ENCODE data around the gene ZNF174.
A peak's percentile ranks its signal among the peaks of the same experiment; 100 is the strongest.

The ZNF174 gene

DNA sequence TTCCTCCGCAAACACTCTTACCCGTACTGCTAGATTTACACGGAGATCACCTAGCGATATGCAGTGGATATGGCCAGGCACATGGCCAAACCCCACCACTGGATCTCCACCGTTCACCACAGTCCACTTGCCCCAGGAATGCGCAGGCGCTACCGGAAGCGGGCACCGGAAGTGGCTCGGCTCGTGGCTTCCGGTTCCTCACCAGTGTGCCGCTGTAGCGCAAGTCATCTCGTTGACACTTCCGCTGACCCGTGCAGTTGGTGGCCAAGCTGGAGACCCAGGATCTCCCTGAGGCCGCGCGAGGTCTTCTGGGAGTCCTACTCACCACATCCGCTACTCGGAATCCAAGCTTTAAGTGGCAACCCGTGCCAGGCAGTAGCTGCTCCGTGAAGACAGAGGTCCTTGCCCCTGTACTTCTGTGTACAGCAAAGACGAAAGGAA is 30.8 kb downstream of the ZNF174 start:
- DNase-seq = peak in 40 of 42 donors; percentile 29 to 75 (median 52)
- intact Hi-C loops (cut with DNase I) = no loop called here

DNA sequence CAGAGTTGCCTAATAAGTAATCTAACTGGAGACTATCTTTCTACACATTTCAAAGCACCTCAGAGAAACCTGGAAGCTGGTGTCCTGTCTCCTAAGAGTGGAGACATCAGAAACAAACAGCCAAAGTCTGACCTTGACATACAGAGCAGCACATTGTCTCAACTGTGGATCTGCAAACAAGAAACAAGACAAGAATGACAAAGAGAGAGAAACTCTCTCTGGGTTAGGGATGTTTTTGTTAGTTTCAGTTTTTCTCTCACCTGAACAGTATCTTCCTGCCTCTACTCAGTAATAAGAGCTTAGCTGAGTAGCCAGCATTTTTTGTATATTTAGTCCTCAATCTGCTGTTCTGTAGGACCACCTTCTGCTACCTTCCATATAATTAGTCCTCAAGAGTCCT is 33.4 kb downstream of the ZNF174 start:
- no peak for DNase-seq
- intact Hi-C loops (cut with DNase I) = no loop called here

DNA sequence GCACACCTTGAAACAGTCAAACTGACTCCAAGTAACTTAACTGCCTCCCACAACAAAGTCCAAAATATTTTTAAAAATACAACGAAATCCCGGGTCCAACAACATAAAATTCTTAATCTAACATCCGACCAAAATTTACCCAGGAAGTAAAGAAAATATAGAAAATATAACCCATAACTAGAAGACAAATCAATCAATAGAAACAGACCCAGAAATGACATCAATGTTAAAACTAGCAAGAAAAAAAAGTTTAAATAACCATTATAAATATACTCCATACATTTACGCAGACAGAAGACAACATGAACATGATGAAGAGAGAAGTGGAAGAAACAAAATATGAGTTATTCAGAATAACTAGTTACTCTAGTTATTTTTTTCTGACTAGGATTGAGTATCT is 38.6 kb downstream of the ZNF174 start:
- intact Hi-C loops (cut with DNase I) = no loop called here
- DNase-seq = no peak

DNA sequence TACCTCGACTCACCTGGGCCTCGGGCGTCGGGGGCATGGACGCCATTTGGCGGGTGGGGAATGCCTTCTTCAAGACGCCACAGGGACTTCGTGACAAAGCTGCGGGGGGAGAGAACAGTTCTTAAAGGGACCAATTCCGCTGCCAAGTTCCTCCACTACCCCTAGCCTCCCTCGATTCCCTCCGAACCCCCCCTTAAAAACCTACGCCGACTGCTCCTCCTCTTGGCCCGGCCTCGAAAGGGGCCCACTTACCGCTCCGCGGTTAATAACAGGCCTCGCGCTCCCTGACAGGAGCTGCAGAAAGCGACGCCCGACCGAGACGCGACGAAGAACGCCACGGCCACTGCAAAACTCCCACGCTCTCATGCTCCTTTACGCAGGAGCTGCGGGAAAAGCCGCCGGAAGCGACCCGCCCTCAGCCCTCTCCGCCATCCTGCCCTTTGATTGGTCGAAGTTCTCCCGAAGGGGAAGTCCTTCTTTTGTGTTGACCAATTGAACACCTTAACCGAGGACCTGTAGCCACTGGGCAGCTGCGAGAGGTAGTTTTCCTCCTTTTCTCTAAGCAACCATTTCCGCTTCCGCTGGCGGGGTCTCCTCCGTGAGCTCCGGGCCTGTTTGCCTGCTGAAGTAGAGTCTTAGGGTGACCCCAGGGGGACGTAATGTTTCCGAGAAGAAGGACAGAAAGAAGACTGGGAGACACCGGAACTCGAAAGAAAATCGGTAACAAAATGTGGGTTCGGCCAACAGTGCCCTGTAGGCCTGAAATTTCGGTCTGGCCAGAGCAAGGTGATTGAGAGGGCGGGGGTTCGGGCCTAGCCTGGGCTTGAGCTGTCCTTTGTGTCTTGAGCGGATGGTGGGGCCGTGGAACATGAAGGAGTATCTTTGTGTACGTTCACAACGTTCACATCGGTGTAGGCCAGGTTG is 42.4 kb downstream of the ZNF174 start, which contains the start of the genes NAA60 and ZNF597:
TSS of gene NAA60 (plus strand) at position 573 of the 924 bp plus-strand sequence. CDS start 32,548 bp downstream, outside the sequence.
TSS of gene ZNF597 (minus strand) at position 397 of the 924 bp plus-strand sequence. CDS start at position 46, 351 bp downstream.
- peak; percentile 74 to 94 (median 87) for DNase-seq
- intact Hi-C loops (cut with DNase I) = no loop called here

DNA sequence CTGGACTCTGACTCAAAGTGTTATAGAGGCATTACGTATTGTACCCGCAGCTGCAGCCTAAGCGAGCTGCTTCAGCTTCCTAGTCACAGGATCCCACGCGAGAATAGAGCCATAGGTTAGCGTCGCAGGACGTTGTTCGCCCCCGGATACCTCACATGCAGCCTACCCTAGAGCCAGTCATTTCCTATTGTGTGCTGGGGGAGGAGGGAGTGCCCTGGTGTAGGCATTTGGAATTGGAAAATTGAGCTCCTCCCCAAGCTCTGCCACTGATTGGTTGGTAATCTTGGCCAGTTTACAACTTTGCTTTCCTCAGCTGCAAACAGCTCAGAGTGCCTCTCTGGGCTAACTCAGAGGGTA is 43.0 kb downstream of the ZNF174 start:
- intact Hi-C loops (cut with DNase I) = no loop called here
- DNase-seq = peak in 22 of 42 donors; percentile 19 to 69 (median 41)

DNA sequence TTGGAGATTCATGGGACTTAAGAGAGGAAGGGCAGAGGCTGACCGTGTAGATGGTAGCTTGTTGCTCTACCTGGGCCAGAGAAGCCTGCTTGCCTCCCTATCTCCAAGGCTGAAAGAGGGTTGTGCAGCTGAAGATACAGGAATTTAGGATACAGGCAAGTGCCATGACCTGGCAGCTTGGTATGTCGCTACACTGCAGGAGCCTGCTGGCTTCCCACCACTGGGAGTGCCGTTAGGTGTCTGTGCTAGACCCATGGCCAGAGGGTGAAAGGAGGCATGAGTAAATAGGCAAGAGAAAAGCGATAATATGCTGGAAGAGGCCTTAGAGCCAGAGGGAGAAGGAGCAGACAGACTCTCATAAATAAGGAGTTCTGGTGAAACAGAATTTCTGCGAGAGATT is 53.1 kb downstream of the ZNF174 start:
- DNase-seq = no peak
- intact Hi-C loops (cut with DNase I) = loop anchor here (10.0 kb wide), 2 partner anchors 149 to 189 kb away; partner anchors contain the start of genes TIGD7 and ZNF75A

DNA sequence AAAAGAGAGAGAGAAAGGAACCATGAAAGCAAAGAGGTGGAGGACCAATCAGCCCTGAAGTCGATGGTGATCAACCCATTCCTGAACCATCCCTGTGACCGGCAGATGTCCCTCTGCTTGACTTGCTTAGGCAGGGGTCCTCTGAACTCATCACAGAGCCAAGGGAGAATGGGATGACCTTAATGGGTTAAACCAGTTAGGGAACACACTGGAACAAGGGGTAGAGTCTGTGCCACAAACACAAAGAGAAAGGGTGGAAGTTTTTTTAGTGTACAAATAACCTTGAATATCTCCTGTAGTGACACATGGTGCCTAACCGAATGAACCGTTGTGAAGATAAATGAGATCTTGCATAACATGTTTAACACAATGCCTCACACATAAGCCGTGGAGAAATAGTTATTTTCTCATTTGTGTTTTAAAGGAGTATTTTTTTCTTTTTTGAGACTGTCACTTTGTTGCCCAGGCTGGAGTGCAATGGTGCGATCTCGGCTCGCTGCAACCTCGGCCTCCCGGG is 53.7 kb downstream of the ZNF174 start:
- DNase-seq = no peak
- intact Hi-C loops (cut with DNase I) = loop anchor here (5.0 to 10.0 kb wide), 3 partner anchors 48 to 190 kb away; partner anchors contain the start of genes CLUAP1, TIGD7 and ZNF75A

DNA sequence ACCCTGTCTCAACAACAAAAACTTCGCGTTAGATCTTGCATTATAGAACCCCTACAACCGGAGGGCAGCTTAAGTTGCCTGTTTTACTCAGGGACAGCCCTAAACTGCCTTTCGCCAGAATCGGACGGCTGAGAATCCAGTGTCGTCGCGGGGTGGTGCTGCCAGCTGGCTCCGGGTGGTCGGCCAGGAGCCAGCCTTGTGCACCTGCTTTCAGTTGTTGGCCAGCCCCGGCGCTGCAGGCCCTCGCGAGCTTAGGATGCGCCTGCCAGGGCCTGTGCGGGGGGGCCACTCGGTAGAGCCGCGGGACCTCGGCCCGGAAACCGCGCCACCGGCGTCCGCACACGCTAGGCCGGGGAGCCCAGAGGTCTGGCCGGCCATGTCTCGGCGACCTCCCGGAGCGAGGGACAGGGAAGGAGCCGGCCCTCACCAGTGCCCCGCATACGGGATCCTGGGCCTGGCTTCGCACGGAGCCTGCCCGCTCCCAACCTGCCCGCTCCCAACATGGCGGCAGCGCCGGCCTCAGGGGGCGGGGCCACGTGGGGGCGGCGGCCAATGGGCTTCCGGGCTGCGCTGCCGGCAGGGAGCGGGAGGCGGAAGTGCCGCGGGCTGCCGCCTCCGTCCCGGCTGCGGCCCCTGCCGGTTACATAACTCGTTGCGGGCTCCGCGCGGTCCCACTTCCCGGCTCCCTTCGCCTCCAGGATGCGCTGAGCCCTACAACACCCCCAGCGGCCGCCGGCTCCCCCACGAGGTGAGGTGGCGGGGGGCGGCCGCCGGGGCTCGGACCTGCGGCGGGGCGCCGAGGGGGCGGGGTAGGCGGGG is 56.6 kb downstream of the ZNF174 start:
- intact Hi-C loops (cut with DNase I) = loop anchor here (2.0 to 10.0 kb wide), 4 partner anchors 45 to 193 kb away; partner anchors contain the start of genes CLUAP1, TIGD7, ZNF174 and ZNF75A
- peak; percentile 77 to 95 (median 90) for DNase-seq

DNA sequence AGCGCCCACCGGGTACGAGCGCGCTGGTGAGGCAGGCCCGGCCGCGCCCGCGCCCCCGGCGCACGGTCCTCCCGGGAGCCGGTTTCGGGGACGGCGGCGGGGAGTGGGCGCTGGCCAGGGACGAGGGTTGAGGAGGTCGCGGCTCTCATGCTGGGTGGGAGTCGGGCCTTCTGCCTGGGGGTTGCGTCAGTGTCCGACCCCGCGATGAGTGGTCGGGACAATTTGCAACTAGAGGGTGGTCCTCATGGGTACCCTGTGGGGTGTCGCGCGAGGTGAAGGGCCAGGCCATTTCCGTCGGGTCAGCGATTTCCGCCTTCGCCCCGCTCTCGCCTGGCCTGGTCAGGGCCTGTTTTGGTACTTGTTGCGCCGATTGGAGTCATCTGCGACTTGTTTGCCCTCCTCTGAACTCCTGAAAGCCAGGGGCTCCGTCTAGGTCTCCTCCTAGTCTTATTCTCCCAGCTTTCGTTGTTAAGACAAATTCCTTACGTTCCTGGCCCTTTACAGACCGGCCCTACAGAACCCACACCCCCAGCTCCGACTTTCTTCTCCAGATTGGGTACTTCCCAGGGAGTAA is 57.4 kb downstream of the ZNF174 start:
- peak in 19 of 42 donors; percentile 11 to 56 (median 35) for DNase-seq
- intact Hi-C loops (cut with DNase I) = loop anchor here (5.0 to 10.0 kb wide), 3 partner anchors 44 to 194 kb away; partner anchors contain the start of genes CLUAP1, TIGD7 and ZNF75A

DNA sequence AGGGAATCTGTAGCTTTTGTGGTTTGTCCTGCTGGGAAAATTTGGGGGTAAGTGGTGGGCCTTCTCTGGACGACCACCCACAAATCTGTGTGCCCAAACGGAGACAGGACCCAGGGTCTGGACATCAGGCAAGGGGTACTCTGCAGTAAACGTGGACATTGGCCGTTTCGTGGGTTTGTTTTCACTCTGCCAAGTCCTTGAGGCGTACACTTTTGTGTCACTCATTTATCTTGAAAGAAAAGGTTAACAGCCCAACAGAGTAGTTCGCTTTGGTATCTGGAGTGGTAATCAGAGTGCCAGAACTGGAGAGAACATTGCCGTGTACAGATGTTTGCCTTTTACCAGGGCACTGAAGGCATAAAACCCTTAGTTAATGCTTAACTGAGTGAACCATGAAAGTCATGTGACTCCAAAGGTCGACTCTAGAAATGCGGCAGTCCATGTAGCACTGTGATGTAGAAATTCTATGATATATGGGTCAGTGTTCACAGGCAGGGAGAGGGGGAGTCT is 57.9 kb downstream of the ZNF174 start:
- intact Hi-C loops (cut with DNase I) = loop anchor here (5.0 to 10.0 kb wide), 3 partner anchors 43 to 194 kb away; partner anchors contain the start of genes CLUAP1, TIGD7 and ZNF75A
- peak in 1 of 42 donors; percentile 14 for DNase-seq

All from head of caudate nucleus (tissue), 42 donors.